Trophoblast cell (in vitro differentiated cells and primary cell): Measurements from ENCODE around the gene TLE1.

ENCODE experiments used
- DNase-seq, 2 donors: peaks; one replicate each; pipeline ENCODE4 v3.0.0-alpha.2; 2016
- H2AFZ ChIP-seq: 2 replicates; pipeline ENCODE4 v1.6.1; 2013; ENCODE audit warnings: low read length, moderate library complexity, mild to moderate bottlenecking; ENCODE audit not compliant: insufficient read depth, poor library complexity
- H2AK5ac ChIP-seq: 2 replicates; pipeline ENCODE4 v1.6.1; 2013; ENCODE audit warnings: mild to moderate bottlenecking, low read length
- H2BK120ac ChIP-seq: 2 replicates; pipeline ENCODE4 v1.6.1; 2013; ENCODE audit warnings: low read length, mild to moderate bottlenecking, moderate library complexity; ENCODE audit not compliant: insufficient read depth, poor library complexity
- H2BK12ac ChIP-seq: 2 replicates; pipeline ENCODE4 v1.6.1; 2013; ENCODE audit warnings: mild to moderate bottlenecking, low read length, moderate library complexity
- H2BK5ac ChIP-seq: 2 replicates; pipeline ENCODE4 v1.6.1; 2013; ENCODE audit warnings: low read length, low read depth, moderate library complexity, mild to moderate bottlenecking; ENCODE audit not compliant: poor library complexity
- H3K14ac ChIP-seq: 2 replicates; pipeline ENCODE4 v1.6.1; 2013; ENCODE audit warnings: mild to moderate bottlenecking, low read length
- H3K18ac ChIP-seq: 2 replicates; pipeline ENCODE4 v1.6.1; 2013; ENCODE audit warnings: mild to moderate bottlenecking, low read length
- H3K23ac ChIP-seq: 2 replicates; pipeline ENCODE4 v1.6.1; 2013; ENCODE audit warnings: low read length
- H3K27ac ChIP-seq: 2 replicates; pipeline ENCODE4 v1.5.1; 2013; ENCODE audit warnings: low read depth, mild to moderate bottlenecking, inconsistent platforms, low read length, moderate library complexity
- H3K27me3 ChIP-seq: 2 replicates; pipeline ENCODE4 v1.6.1; 2013; ENCODE audit warnings: inconsistent platforms, mild to moderate bottlenecking, low read length, moderate library complexity; ENCODE audit not compliant: insufficient read depth
- H3K36me3 ChIP-seq, 2 experiments: 1 replicate in 1 of 2; 2 replicates in 1 of 2; pipeline ENCODE4 v1.6.1; 2013; ENCODE audit warnings: low read length in 2 of 2, mild to moderate bottlenecking in 2 of 2, moderate library complexity in 1 of 2; ENCODE audit not compliant: insufficient read depth in 2 of 2, control insufficient read depth in 1 of 2
- H3K4ac ChIP-seq: 2 replicates; pipeline ENCODE4 v1.6.1; 2013; ENCODE audit warnings: low read depth, mild to moderate bottlenecking, low read length, moderate library complexity
- H3K4me1 ChIP-seq, 2 experiments: 1 replicate in 1 of 2; 2 replicates in 1 of 2; pipeline ENCODE4 v1.6.1; 2013; ENCODE audit warnings: low read length in 2 of 2, mild to moderate bottlenecking in 2 of 2, moderate library complexity in 1 of 2; ENCODE audit not compliant: insufficient read depth in 2 of 2, control insufficient read depth in 1 of 2
- H3K4me2 ChIP-seq: 2 replicates; pipeline ENCODE4 v1.6.1; 2013; ENCODE audit warnings: inconsistent platforms, mild to moderate bottlenecking, low read length, moderate library complexity
- H3K4me3 ChIP-seq: 2 replicates; pipeline ENCODE4 v1.5.1; 2013; ENCODE audit warnings: mild to moderate bottlenecking, low read depth, low read length, inconsistent platforms
- H3K79me1 ChIP-seq: one replicate; pipeline ENCODE4 v1.6.1; 2013; ENCODE audit warnings: low read length
- H3K79me2 ChIP-seq: 2 replicates; pipeline ENCODE4 v1.6.1; 2013; ENCODE audit warnings: low read length, mild to moderate bottlenecking; ENCODE audit not compliant: control insufficient read depth, insufficient read depth, poor library complexity
- H3K9ac ChIP-seq: 2 replicates; pipeline ENCODE4 v1.6.1; 2013; ENCODE audit warnings: mild to moderate bottlenecking, low read length
- H3K9me3 ChIP-seq: 2 replicates; pipeline ENCODE4 v1.6.1; 2013; ENCODE audit warnings: low read depth, mild to moderate bottlenecking, control low read depth, inconsistent platforms, low read length; ENCODE audit not compliant: insufficient read depth
- H4K12ac ChIP-seq: 2 replicates; pipeline ENCODE4 v1.6.1; 2013; ENCODE audit warnings: low read depth, mild to moderate bottlenecking, low read length, moderate library complexity
- H4K8ac ChIP-seq: 2 replicates; pipeline ENCODE4 v1.6.1; 2013; ENCODE audit warnings: low read depth, mild to moderate bottlenecking, low read length, moderate library complexity
- H4K91ac ChIP-seq: one replicate; pipeline ENCODE4 v1.6.1; 2013; ENCODE audit warnings: low read depth, mild to moderate bottlenecking, low read length, moderate library complexity
- WGBS: extraction: QIAGEN DNeasy Blood & Tissue Kit; methylation state at CpG from one replicate; pipeline ENCODE4 v1.1.7; 2013; ENCODE audit warnings: missing lambda C conversion rate; ENCODE audit not compliant: insufficient read length, insufficient coverage; ENCODE audit errors: extremely low coverage; 5-methylcytosine and 5-hydroxymethylcytosine counted together

Gene TLE1

DNA sequence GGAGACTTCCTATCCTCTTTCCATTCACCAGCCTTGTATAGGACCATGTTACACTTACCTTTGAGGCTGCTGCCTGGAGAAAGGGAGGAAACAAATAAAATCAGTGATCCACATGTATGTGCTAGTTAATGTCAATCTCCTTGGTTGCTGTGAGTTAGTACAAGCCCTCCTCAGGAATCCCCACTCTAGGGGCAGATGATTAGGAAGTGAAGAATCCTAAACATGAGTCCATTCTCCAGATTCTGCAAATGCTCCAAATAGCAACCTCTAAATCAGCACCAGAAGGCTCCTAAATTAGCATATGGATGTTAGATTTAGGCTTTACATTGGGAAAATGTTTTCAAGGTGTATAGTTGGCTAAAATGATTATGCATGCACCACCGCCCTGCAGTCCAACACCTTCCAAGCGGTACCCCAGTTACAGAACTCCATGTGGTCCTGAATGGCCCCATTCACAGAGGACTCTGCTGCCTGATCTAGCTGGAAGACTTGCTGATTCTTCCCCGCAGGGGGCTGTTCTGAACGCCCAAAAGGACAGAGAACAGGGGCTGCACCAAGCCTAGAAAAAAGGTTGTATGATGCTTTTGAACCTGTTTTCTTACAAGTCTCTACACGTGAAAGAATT is 123.2 kb downstream of the TLE1 start:
- Histone ChIP-seq H3K4me2 (no peak overlapping the region), H3K79me2 (no peaks in the 10 kb centered on the region), H3K27ac (no peak overlapping the region), H3K27me3 (no peaks in the 10 kb centered on the region), H3K4me3 (no peak overlapping the region), H4K91ac (peak overlapping the region; percentile 50), H3K4me1 (peaks cover 15 to 16% of the 10 kb centered on the region in 2 experiments), H2BK120ac (peak overlapping the region; percentile 64), H3K79me1 (peaks cover 15% of the 10 kb centered on the region), H3K9me3 (no peaks in the 10 kb centered on the region), H3K23ac (no peak overlapping the region), H2AK5ac (no peak overlapping the region), H2BK5ac (peak overlapping the region; percentile 26), H3K36me3 (no peaks in the 10 kb centered on the region), H3K4ac (no peak overlapping the region), H3K14ac (peak overlapping the region; percentile 40), H3K9ac (no peak overlapping the region), H3K18ac (no peak overlapping the region), H4K8ac (no peak overlapping the region), H2BK12ac (peak overlapping the region; percentile 45), H4K12ac (no peak overlapping the region), H2AFZ (no peak overlapping the region)
- no CpG with 5 or more reads among the region's 5 CpGs for WGBS
- DNase-seq: peak; percentile 25 to 78

DNA sequence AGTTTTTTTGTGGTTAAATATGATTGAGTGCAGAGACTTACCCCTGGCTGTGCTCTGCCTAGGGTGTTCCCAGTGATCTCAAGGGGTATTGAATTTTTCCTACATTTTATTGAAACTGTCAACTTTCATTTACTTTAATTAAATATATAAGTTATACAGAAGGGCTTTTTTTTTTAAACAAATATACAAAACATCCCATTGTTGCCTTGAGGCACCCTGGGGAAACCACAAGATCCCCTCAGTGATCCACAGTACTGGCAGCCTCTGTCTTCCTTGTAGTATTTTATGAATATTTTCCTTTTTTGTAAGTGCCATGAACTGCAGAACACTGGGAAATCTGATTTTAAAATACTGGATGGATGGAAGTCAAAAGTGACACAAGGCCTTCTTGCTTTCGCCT is 123.7 kb downstream of the TLE1 start:
- H2AFZ ChIP-seq: no peak overlapping the region
- peak overlapping the region; percentile 64 for H2BK120ac ChIP-seq
- H3K27ac ChIP-seq: no peak overlapping the region
- peak overlapping the region; percentile 50 for H4K91ac ChIP-seq
- H3K23ac ChIP-seq: no peak overlapping the region
- no peak overlapping the region for H3K4ac ChIP-seq
- peak overlapping the region; percentile 26 for H2BK5ac ChIP-seq
- H3K36me3 ChIP-seq: no peaks in the 10 kb centered on the region
- H2BK12ac ChIP-seq: peak overlapping the region; percentile 45
- no peak overlapping the region for H3K18ac ChIP-seq
- H3K79me2 ChIP-seq: peaks cover 2% of the 10 kb centered on the region
- H3K14ac ChIP-seq: peak overlapping the region; percentile 40
- DNase-seq: no peak
- no peak overlapping the region for H3K9ac ChIP-seq
- H4K8ac ChIP-seq: no peak overlapping the region
- H3K4me2 ChIP-seq: no peak overlapping the region
- H2AK5ac ChIP-seq: no peak overlapping the region
- H3K4me3 ChIP-seq: no peak overlapping the region
- peaks cover 19% of the 10 kb centered on the region in 2 experiments for H3K4me1 ChIP-seq
- no peaks in the 10 kb centered on the region for H3K9me3 ChIP-seq
- no CpG with 5 or more reads among the region's 1 CpG for WGBS
- H4K12ac ChIP-seq: no peak overlapping the region
- peaks cover 17% of the 10 kb centered on the region for H3K79me1 ChIP-seq
- H3K27me3 ChIP-seq: no peaks in the 10 kb centered on the region

GRCh38 chr9:81565144-81565543 is 124.2 kb downstream of the TLE1 start:
- Histone ChIP-seq H3K14ac (no peak overlapping the region), H3K9ac (no peak overlapping the region), H3K79me2 (peaks cover 2% of the 10 kb centered on the region), H2BK5ac (no peak overlapping the region), H2BK12ac (no peak overlapping the region), H4K91ac (no peak overlapping the region), H3K4me1 (peaks cover 22 to 23% of the 10 kb centered on the region in 2 experiments), H4K12ac (no peak overlapping the region), H3K27me3 (no peaks in the 10 kb centered on the region), H2AK5ac (no peak overlapping the region), H3K4ac (no peak overlapping the region), H3K79me1 (peaks cover 21% of the 10 kb centered on the region), H3K36me3 (no peaks in the 10 kb centered on the region), H3K4me3 (no peak overlapping the region), H3K4me2 (no peak overlapping the region), H3K27ac (no peak overlapping the region), H3K18ac (no peak overlapping the region), H3K9me3 (no peaks in the 10 kb centered on the region), H3K23ac (no peak overlapping the region), H2AFZ (no peak overlapping the region), H2BK120ac (no peak overlapping the region), H4K8ac (no peak overlapping the region)
- no peak for DNase-seq
- WGBS: 100% methylated on average over 1 of the region's 4 CpGs

DNA sequence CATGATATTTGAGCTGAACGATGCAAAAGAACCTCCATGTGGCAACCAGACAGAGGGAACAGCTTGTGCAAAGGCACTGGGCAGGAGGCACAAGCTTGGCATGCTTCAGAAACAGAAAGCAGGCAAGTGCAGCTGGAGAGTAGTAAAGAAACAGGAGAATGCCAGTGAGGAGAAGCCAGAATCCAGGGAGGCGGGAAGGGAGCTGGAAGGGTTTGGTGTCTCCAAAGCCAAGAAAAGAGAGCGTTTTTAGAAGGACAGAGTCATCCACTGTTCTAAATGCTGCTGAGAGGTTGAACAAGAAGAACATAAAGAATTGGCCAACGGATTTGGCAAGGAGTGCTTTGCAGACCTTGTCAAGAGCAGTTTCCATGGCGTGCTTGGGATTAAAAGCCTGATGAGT is 124.7 kb downstream of the TLE1 start:
- no peaks in the 10 kb centered on the region for H3K27me3 ChIP-seq
- H4K91ac ChIP-seq: peak overlapping the region; percentile 46
- no peak overlapping the region for H4K8ac ChIP-seq
- no peak overlapping the region for H2BK120ac ChIP-seq
- no peak overlapping the region for H2BK5ac ChIP-seq
- H3K14ac ChIP-seq: no peak overlapping the region
- no peak overlapping the region for H2AFZ ChIP-seq
- no peak overlapping the region for H3K9ac ChIP-seq
- no peak overlapping the region for H3K18ac ChIP-seq
- no peak overlapping the region for H3K4me3 ChIP-seq
- peaks cover 23% of the 10 kb centered on the region for H3K79me1 ChIP-seq
- H3K36me3 ChIP-seq: no peaks in the 10 kb centered on the region
- no peak overlapping the region for H3K4ac ChIP-seq
- no peak overlapping the region for H3K23ac ChIP-seq
- H4K12ac ChIP-seq: no peak overlapping the region
- peaks cover 2% of the 10 kb centered on the region for H3K79me2 ChIP-seq
- WGBS: no CpG with 5 or more reads among the region's 5 CpGs
- no peak overlapping the region for H2AK5ac ChIP-seq
- peak overlapping the region; percentile 19 for H2BK12ac ChIP-seq
- DNase-seq: no peak
- H3K9me3 ChIP-seq: no peaks in the 10 kb centered on the region
- no peak overlapping the region for H3K27ac ChIP-seq
- no peak overlapping the region for H3K4me2 ChIP-seq
- peaks cover 23 to 25% of the 10 kb centered on the region in 2 experiments for H3K4me1 ChIP-seq
